HEK293T (cell line): Measurements from ENCODE around the gene MADCAM1.

Source experiments
- CTCF ChIA-PET: fragments of 350-600 bp; formaldehyde crosslinking; extraction: SDS; loops from one replicate; lab custom pipeline; 2021; ENCODE audit warnings: antibody characterized with exemption, inconsistent platforms; lab: Yijun Ruan, JAX
- POLR2A ChIA-PET: fragments of 350-600 bp; formaldehyde crosslinking; extraction: SDS; loops from one replicate; lab custom pipeline; 2020; ENCODE audit warnings: antibody characterized with exemption, inconsistent platforms; lab: Yijun Ruan, JAX
- DNase-seq: peaks from one replicate; pipeline ENCODE4 v3.0.0; 2012; ENCODE audit warnings: mixed read lengths; ENCODE audit errors: extremely low spot score
- ARNT ChIP-seq: fragments of 450-650 bp; IDR thresholded peaks from 2 replicates; pipeline ENCODE4 v1.6.1; 2017; ENCODE audit warnings: mild to moderate bottlenecking
- BHLHE40 ChIP-seq: fragments of 450-650 bp; IDR thresholded peaks from 2 replicates; pipeline ENCODE4 v1.6.1; 2016; ENCODE audit warnings: mild to moderate bottlenecking, moderate library complexity, borderline replicate concordance
- CTBP1 ChIP-seq: fragments of 450-650 bp; IDR thresholded peaks from 2 replicates; pipeline ENCODE4 v1.6.1; 2016; ENCODE audit warnings: borderline replicate concordance
- ELF4 ChIP-seq: fragments of 450-650 bp; IDR thresholded peaks from 2 replicates; pipeline ENCODE4 v1.6.1; 2017; ENCODE audit warnings: antibody characterized with exemption
- FOXA1 ChIP-seq: fragments of 450-650 bp; IDR thresholded peaks from 2 replicates; pipeline ENCODE4 v1.6.1; 2016; ENCODE audit warnings: mild to moderate bottlenecking
- FOXK2 ChIP-seq: fragments of 450-650 bp; IDR thresholded peaks from 2 replicates; pipeline ENCODE4 v1.6.1; 2016; ENCODE audit warnings: mild to moderate bottlenecking
- FOXM1 ChIP-seq: fragments of 450-650 bp; IDR thresholded peaks from 2 replicates; pipeline ENCODE4 v1.6.1; 2017; ENCODE audit warnings: mild to moderate bottlenecking, borderline replicate concordance
- HDGF ChIP-seq: fragments of 450-650 bp; IDR thresholded peaks from 2 replicates; pipeline ENCODE4 v1.6.1; 2017; ENCODE audit warnings: antibody characterized with exemption, borderline replicate concordance
- L3MBTL2 ChIP-seq: fragments of 450-650 bp; conservative IDR thresholded peaks from 2 replicates; pipeline ENCODE4 v1.6.1; 2016; ENCODE audit warnings: mild to moderate bottlenecking
- LEF1 ChIP-seq: fragments of 450-650 bp; IDR thresholded peaks from 2 replicates; pipeline ENCODE4 v1.6.1; 2017; ENCODE audit warnings: mild to moderate bottlenecking, borderline replicate concordance
- NFRKB ChIP-seq: fragments of 450-650 bp; IDR thresholded peaks from 2 replicates; pipeline ENCODE4 v1.6.1; 2016; ENCODE audit warnings: mild to moderate bottlenecking, moderate library complexity
- PKNOX1 ChIP-seq: fragments of 450-650 bp; IDR thresholded peaks from 2 replicates; pipeline ENCODE4 v1.6.1; 2016
- SP1 ChIP-seq: fragments of 450-650 bp; IDR thresholded peaks from 2 replicates; pipeline ENCODE4 v1.6.1; 2017
- SUZ12 ChIP-seq: fragments of 450-650 bp; IDR thresholded peaks from 2 replicates; pipeline ENCODE4 v1.6.1; 2016; ENCODE audit warnings: mild to moderate bottlenecking
- TARDBP ChIP-seq: fragments of 450-650 bp; IDR thresholded peaks from 2 replicates; pipeline ENCODE4 v1.6.1; 2016
- ZNF384 ChIP-seq: fragments of 450-650 bp; IDR thresholded peaks from 2 replicates; pipeline ENCODE4 v1.6.1; 2016

MADCAM1 gene

DNA sequence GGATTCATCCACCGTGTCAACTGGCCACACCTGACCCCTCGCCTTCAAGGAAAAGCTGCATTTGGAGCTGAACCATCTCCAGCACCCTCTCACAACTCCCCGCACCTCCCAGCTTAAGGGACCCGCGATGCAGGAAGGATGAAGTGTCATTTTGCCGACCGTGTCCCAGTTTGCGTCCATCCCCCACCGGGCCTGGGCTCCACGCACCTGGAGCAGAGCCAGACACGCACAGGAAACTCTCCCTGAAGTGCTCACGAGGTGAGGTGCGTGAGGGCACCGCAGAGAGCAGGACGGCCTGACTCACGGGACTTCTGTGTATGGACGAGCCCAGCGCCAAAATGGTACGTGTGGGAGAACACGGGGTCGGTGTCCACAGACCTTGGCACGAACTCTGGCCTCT is 42.7 kb upstream of the MADCAM1 start:
- CTCF ChIA-PET: no interaction called here
- no peak for DNase-seq
- TF ChIP-seq FOXA1 (no peak), CTBP1 (no peak), TARDBP (no peak), L3MBTL2 (no peak), FOXM1 (no peak), ZNF384 (no peak)
- POLR2A ChIA-PET: no interaction called here

DNA sequence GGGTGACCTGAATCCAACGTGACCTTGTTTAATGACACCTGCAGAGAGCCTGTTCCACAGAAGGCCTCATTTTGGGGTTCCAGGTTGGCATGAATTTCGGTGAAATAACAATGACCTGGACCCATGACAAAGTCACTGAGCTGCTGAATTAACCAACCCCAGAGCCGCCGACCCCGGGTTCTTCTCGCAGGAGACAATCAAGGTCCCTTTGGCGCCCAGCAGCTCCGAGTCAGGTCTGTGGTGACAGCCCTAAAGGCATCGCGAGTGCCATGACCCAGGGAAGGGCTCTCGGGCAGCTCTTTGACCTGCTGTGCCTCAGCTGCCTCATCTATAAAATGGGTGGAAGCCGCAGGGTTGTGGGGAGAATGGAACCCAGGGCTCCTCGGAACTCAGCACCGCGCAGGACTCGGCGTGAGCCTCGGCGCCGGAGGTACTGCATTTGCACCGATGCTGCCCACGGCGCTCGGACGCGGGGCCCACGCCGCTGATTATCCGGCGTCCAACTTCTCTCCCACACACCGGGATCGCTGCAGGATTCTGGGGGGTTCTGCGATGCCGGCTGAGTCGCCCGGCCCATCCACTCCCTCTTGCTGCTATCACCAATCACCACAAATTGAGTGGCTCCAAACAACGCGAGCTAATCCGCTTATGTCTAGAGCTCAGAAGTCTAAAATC is 41.1 kb upstream of the MADCAM1 start:
- POLR2A ChIA-PET: no interaction called here
- CTCF ChIA-PET: no interaction called here
- TF ChIP-seq PKNOX1 (no peak), TARDBP (no peak), LEF1 (no peak), ZNF384 (no peak), L3MBTL2 (no peak), ARNT (no peak), BHLHE40 (no peak), NFRKB (no peak), SP1 (no peak), HDGF (no peak), FOXM1 (no peak), SUZ12 (no peak), FOXK2 (no peak), FOXA1 (no peak), ELF4 (no peak), CTBP1 (no peak)
- DNase-seq: no peak

DNA sequence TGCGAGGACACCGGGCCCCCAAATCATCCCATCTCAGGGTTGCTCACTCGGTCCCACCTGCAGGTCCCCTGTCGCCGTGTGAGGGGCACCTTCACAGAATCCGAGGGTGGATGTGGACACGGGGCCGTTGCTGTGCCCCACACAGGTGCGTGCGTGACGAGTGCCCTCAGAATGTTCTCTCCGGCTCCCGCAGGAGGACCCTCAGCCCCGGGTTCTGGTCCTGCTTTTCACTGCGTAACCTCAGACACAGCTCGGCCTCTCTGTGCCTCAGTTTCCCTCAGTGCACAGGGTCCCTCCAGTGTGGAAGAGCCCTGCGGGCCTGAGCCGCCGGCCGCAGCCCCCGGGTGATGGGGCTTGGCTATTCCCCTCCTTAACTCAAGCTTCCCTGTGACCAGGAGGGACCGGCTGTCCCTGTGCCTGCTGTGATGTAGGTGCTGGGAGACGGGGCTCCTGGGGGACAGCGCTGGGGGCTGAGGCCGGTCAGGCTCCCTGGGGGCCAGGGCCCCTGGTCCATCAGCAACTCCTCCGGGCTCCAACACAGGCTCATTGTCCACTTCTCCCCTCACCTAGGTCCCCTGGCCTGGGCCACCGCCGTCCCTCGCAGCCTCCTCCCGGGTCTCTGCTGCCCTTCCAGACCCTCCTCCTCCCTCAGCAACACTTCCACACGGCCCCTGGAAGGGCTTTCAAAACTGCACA is 40.3 kb upstream of the MADCAM1 start:
- TF ChIP-seq CTBP1: no peak
- TF ChIP-seq BHLHE40: no peak
- TF ChIP-seq TARDBP: no peak
- TF ChIP-seq FOXK2: no peak
- no peak for TF ChIP-seq SP1
- TF ChIP-seq NFRKB: no peak
- TF ChIP-seq SUZ12: no peak
- no peak for TF ChIP-seq L3MBTL2
- no peak for TF ChIP-seq ZNF384
- no peak for TF ChIP-seq ELF4
- no peak for TF ChIP-seq HDGF
- no peak for TF ChIP-seq FOXM1
- no peak for DNase-seq
- POLR2A ChIA-PET: no interaction called here
- CTCF ChIA-PET: no interaction called here

GRCh38 chr19:456547-457110 is 39.7 kb upstream of the MADCAM1 start:
- no peak for DNase-seq
- TF ChIP-seq ZNF384 (no peak), FOXM1 (no peak), SP1 (no peak), FOXA1 (no peak), FOXK2 (no peak), ARNT (no peak), TARDBP (no peak), BHLHE40 (no peak), HDGF (no peak), NFRKB (no peak), PKNOX1 (no peak), LEF1 (no peak), SUZ12 (no peak), ELF4 (no peak), L3MBTL2 (no peak), CTBP1 (no peak)
- CTCF ChIA-PET: no interaction called here
- POLR2A ChIA-PET: no interaction called here

DNA sequence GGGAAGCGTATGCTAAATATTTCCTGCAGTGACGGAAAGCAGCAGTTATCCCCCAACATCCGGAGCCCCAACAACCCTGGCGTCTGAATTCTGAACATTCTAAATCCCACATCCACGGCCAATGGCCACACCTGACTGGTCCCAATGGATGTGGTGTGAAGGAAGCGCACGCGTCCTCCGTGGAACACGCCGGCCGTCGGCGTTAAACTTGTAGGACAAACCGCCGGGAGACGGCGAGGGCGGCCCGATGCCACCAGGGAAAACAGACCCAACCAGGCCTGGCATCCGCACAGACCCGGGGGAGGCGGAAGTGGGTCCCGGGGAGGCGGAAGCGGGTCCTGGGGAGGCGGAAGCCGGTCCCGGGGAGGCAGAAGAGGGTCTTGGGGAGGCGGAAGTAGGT is 38.6 kb upstream of the MADCAM1 start:
- CTCF ChIA-PET: no interaction called here
- POLR2A ChIA-PET: no interaction called here
- no peak for TF ChIP-seq ARNT
- TF ChIP-seq FOXA1: no peak
- TF ChIP-seq FOXM1: no peak
- TF ChIP-seq PKNOX1: no peak
- no peak for TF ChIP-seq HDGF
- no peak for TF ChIP-seq BHLHE40
- TF ChIP-seq TARDBP: no peak
- no peak for TF ChIP-seq LEF1
- no peak for TF ChIP-seq CTBP1
- TF ChIP-seq NFRKB: no peak
- TF ChIP-seq L3MBTL2: no peak
- no peak for TF ChIP-seq SP1
- no peak for TF ChIP-seq ELF4
- no peak for TF ChIP-seq SUZ12
- no peak for TF ChIP-seq FOXK2
- DNase-seq: no peak
